Measurements from ENCODE around the gene ZDHHC11B.

GRCh38 chr5:672329-673160 is 112.0 kb downstream of the ZDHHC11B start:
- TF ChIP-seq CTCF (IDR thresholded peaks at IDR 0.05; ENCODE audit: low read depth, low read length): no peak
- no peak for TF ChIP-seq EZH2phosphoT487 (IDR thresholded peaks at IDR 0.05; ENCODE audit: low read depth)

Measured in OCI-LY3 (cell line).